ENCODE measurements around the gene SEMA4D. TPM values are rescaled to one million over a fixed set of nuclear protein-coding genes. Genes with fewer than 3 reads are reported as not detected.

The SEMA4D gene
- total and polyA plus RNA-seq, 2 donors: 9.1 to 14.0 TPM

DNA sequence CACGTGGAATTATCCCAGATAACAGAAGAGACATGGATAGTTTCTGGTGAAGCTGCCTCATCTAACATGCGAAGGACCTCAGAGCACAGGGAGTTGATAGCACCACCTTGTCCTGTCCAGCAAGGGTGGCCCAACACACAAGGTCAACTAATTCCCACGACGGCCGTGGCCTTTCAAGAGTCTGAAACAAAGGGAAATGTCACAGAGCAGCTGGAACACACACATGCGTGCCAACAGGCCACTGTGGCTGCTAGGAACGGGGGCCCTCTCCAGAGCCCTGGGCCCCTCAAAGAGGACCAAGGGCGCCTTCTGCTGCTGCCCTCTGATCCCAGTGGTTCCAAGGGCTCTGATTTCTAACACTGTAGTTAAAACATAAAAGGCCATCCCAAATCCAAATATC, 128.9 kb downstream of the SEMA4D start:
- Histone ChIP-seq H3K36me3 (ENCODE audit: insufficient read depth) (no peaks in the 10 kb centered on the region), H3K27ac (ENCODE audit: low read depth) (no peak overlapping the region), H3K4me3 (ENCODE audit: low read depth, low read length) (no peak overlapping the region), H3K4me1 (ENCODE audit: insufficient read depth) (no peaks in the 10 kb centered on the region)
- DNase-seq (ENCODE audit: extremely low spot score): no peak
- WGBS: 88% methylated on average over 8 of the region's 8 CpGs

DNA sequence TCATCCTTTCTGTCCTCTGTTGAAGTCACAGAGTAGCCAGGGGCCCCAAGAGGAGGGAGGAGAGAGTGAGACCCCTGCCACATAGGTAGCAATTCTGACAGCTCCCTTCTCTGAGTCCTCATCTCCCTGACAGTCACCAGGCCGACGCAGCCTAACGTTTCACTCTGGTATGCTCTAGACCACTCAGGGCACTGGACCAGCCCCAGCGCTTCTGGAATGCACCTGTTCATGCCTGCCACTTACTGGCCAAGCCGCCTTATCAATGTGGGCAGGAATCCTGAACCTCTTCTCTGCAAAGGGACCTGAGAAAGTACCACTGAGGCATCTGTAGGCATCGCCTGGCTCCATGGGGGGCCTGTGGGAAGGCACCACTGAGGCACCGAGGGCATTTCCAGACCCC, 129.4 kb downstream of the SEMA4D start:
- no peaks in the 10 kb centered on the region for H3K4me1 ChIP-seq (ENCODE audit: insufficient read depth)
- 88% methylated on average over 7 of the region's 7 CpGs for WGBS
- no peak for DNase-seq (ENCODE audit: extremely low spot score)

DNA sequence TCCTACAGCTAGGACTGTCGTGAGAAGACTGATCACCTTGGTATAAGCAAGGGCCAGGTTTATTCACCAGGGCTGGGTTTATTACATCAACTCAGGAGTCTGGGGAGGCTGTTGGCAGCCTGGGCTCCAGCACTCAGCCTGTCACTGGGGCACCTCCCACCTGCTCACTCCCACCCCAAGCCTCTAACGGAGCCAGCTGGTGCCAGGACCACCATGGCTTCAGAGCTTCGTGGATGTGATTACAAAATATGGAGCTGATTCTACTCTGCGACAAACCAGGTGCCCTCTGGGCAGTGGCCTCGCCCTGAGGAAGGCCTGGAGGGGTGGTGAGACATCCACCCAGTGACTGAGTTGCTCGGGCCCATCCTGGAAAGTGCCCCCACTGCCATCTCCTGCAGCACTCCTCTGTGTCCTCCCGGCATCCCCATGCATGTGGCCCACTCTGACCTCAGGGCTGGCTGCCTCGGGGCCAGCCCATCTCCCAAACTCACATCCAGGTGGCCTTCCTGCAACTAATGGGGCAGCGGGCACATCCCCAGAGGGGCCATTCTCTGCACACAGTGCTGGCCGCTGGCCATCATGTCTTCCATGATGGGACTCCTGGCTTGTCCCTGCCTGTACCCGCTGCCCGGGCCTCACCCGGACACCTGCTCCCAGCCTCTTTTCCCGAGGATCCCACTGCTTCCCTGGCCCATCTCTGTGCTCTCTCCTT, 130.0 kb downstream of the SEMA4D start:
- Histone ChIP-seq H3K4me1 (ENCODE audit: insufficient read depth) (no peaks in the 10 kb centered on the region), H3K4me3 (ENCODE audit: low read depth, low read length) (no peak overlapping the region), H3K27ac (ENCODE audit: low read depth) (no peak overlapping the region), H3K36me3 (ENCODE audit: insufficient read depth) (no peaks in the 10 kb centered on the region)
- DNase-seq (ENCODE audit: extremely low spot score): no peak
- 86% methylated on average over 14 of the region's 14 CpGs for WGBS

More for the DNA sequence above, 129.4 kb downstream of the SEMA4D start:
- H3K27ac ChIP-seq (ENCODE audit: low read depth): no peak overlapping the region
- H3K36me3 ChIP-seq (ENCODE audit: insufficient read depth): no peaks in the 10 kb centered on the region
- H3K4me3 ChIP-seq (ENCODE audit: low read depth, low read length): no peak overlapping the region

DNA sequence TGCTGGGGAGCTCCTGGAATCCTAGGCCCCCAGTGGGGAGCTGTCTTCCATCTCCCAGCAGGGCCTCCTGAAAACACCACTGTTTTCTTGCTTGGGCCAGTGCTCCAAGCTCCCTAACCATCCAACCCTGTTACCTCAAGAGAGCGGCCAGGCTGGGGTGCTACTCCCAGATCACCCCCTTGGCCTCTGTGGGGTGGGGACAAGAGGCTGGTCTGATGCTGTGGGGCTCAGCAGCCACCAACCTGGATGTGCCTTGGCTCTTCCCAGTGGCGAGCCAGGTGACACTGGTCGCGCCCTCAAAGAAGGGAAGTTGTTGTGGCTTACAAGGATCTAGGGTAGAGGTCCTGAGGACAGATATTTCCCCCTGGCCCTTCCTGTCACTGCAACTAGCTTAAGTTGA, 130.6 kb downstream of the SEMA4D start:
- no peak for DNase-seq (ENCODE audit: extremely low spot score)
- Histone ChIP-seq H3K36me3 (ENCODE audit: insufficient read depth) (no peaks in the 10 kb centered on the region), H3K4me1 (ENCODE audit: insufficient read depth) (no peaks in the 10 kb centered on the region)

DNA sequence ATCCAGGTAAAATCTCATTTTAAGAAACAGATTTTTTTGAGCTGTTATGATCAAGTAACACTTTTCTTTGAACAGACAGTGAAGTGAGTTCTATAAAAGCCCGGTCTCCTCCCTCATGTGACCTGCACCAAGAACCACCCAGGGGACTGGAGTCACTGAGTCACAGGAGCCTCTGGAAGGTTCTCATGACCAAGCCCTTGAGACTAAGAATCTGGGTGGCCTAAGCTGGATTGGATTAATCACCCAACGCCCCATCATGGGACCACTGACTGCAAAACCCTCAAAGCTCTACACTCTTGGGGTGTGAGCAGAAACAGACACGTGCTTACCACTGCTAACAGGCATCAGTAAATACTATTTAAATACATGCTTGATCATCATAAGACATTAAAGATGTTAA, 131.2 kb downstream of the SEMA4D start:
- 89% methylated on average over 3 of the region's 3 CpGs for WGBS
- no peak overlapping the region for H3K27ac ChIP-seq (ENCODE audit: low read depth)
- DNase-seq (ENCODE audit: extremely low spot score): no peak
- H3K4me1 ChIP-seq (ENCODE audit: insufficient read depth): no peaks in the 10 kb centered on the region
- H3K36me3 ChIP-seq (ENCODE audit: insufficient read depth): no peaks in the 10 kb centered on the region
- no peak overlapping the region for H3K4me3 ChIP-seq (ENCODE audit: low read depth, low read length)

More for the DNA sequence above, 130.6 kb downstream of the SEMA4D start:
- Histone ChIP-seq H3K4me3 (ENCODE audit: low read depth, low read length) (no peak overlapping the region), H3K27ac (ENCODE audit: low read depth) (no peak overlapping the region)
- 94% methylated on average over 4 of the region's 4 CpGs for WGBS

GRCh38 chr9:89365532-89365912, 132.4 kb downstream of the SEMA4D start:
- Histone ChIP-seq H3K36me3 (ENCODE audit: insufficient read depth) (no peaks in the 10 kb centered on the region), H3K4me3 (ENCODE audit: low read depth, low read length) (no peak overlapping the region), H3K27ac (ENCODE audit: low read depth) (no peak overlapping the region), H3K4me1 (ENCODE audit: insufficient read depth) (no peaks in the 10 kb centered on the region)
- no peak for DNase-seq (ENCODE audit: extremely low spot score)
- whole genome bisulfite sequencing: 93% methylated on average over 2 of the region's 2 CpGs

DNA sequence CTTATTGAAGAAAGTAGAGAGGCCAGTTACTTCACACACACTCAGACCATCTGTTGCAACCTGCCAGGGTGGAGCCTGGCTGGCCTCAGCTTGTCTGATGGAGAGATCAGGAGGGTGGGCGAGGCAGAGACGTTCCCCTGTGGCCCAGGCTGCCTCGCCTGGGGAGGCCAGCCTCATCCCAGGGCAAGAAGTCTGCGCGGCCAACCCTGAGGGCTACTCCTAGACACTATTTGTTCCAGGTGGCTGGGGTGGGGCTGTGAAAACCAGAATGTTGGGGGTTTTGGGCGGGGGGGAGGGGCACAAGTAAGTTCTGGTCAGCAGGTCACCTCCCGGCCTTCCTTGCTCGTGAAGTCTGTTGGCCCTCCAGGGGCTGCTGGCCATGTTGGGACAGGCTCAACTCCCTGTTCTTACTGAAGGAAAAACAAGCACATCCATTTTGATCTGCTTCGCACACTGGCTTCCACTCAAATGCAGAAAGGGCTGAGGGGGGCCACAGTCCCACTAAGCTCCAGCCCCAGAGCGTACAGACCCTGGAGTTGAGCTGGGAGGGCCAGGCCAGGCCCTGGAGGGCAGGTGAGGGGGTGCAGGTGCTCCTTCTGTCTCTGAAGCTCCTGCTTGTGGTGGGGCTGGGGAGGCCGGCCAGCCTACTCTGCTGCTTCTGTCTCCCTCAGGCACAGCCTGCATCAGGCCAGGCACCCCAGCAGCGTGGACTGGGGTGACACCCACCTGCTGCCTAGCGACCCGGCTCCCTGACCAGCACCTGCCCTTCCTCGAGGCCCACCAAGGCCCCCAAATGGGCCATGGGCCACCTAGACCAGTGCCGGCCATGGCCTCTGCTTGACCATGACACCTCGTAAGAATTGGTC, 133.0 kb downstream of the SEMA4D start:
- Histone ChIP-seq H3K36me3 (ENCODE audit: insufficient read depth) (no peaks in the 10 kb centered on the region), H3K27ac (ENCODE audit: low read depth) (no peak overlapping the region), H3K4me3 (ENCODE audit: low read depth, low read length) (no peak overlapping the region), H3K4me1 (ENCODE audit: insufficient read depth) (no peaks in the 10 kb centered on the region)
- DNase-seq (ENCODE audit: extremely low spot score): no peak
- WGBS: 89% methylated on average over 17 of the region's 17 CpGs

GRCh38 chr9:89363921-89364665, 133.8 kb downstream of the SEMA4D start:
- Histone ChIP-seq H3K4me1 (ENCODE audit: insufficient read depth) (no peaks in the 10 kb centered on the region), H3K36me3 (ENCODE audit: insufficient read depth) (no peaks in the 10 kb centered on the region), H3K4me3 (ENCODE audit: low read depth, low read length) (no peak overlapping the region), H3K27ac (ENCODE audit: low read depth) (no peak overlapping the region)
- no peak for DNase-seq (ENCODE audit: extremely low spot score)
- WGBS: 88% methylated on average over 9 of the region's 9 CpGs

- 85% methylated on average over 6 of the region's 6 CpGs for WGBS
- H3K27ac ChIP-seq (ENCODE audit: low read depth): no peak overlapping the region
- DNase-seq (ENCODE audit: extremely low spot score): no peak
These were observed 134.6 kb downstream of the SEMA4D start for GRCh38 chr9:89363311-89363670.

DNA sequence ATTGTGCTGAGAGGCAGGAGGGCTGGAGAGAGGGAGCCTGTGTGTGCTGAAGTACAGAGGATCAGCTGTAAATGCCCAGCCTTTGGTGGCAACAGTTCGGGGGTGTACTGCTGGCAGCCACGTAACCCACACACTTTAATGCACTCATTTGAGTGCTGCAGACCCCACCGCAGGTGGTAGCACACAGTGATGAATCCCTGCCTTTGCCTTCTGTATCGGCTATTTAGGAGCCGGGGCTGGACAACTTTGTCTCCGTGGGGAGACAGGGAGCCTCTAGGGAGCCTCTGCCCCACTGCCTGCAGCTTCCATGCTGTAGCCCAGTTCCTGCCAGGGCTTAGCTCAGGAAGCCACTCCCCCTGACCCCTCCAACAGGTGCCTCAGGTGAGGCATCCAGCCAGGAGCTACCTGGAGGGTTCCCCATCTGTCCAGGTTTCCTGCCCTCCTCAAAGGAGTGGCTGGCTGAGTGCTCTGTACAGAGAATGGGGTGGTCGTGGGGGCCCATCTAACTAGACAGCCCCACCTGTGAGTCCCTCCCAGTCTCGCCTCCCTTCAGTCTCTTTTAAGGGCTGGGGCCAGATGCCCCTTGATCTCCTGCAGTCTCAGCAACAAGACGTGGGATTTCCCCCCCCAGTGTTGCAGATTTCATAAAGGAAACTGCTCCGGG, 135.1 kb downstream of the SEMA4D start:
- Histone ChIP-seq H3K36me3 (ENCODE audit: insufficient read depth) (peaks cover 2% of the 10 kb centered on the region), H3K4me1 (ENCODE audit: insufficient read depth) (no peaks in the 10 kb centered on the region), H3K27ac (ENCODE audit: low read depth) (no peak overlapping the region), H3K4me3 (ENCODE audit: low read depth, low read length) (no peak overlapping the region)
- DNase-seq (ENCODE audit: extremely low spot score): no peak
- WGBS: 91% methylated on average over 10 of the region's 10 CpGs

More at GRCh38 chr9:89363311-89363670, 134.6 kb downstream of the SEMA4D start:
- Histone ChIP-seq H3K36me3 (ENCODE audit: insufficient read depth) (peaks cover 2% of the 10 kb centered on the region), H3K4me3 (ENCODE audit: low read depth, low read length) (no peak overlapping the region), H3K4me1 (ENCODE audit: insufficient read depth) (no peaks in the 10 kb centered on the region)

DNA sequence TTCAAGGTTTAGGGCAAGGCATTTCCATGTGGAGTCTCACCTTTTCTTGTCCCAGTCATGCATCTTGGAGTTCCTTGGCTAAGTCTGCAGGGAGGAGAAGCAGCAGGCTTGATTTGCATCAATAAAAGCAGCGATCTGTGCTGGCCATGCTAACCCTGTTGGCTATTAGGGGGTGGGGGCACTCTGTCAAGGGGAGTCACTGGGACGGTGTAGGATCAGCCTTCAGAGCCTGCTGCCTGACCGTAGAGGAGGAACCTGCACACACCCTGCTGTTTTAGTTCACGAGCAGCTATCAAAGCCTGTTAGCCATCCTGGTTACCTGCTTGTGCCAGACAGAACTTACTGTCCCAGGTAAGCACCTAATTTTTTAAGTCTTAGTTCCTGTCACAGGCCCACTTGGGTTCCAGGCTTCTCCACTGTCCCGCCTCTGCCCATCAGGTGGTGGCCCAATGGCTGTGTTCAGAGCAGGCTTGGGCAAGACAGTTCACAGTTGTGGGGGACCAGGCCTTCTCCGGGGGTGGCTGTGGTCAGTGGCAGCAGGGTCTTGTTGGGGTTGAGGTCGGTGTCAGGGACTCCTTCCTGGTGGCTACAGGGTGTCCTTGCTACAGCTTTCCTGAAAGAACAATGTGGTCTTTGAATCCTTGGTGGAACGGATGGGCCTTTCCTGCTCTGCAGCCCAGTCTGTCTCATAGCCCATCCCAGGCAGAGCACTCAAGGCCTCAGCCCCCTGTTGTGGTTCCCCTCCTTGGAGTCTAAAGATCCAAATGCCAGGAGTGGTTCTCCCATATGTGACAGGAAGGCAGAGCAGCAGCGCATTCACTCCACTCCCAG, 135.9 kb downstream of the SEMA4D start:
- Histone ChIP-seq H3K36me3 (ENCODE audit: insufficient read depth) (peaks cover 2% of the 10 kb centered on the region), H3K27ac (ENCODE audit: low read depth) (no peak overlapping the region), H3K4me3 (ENCODE audit: low read depth, low read length) (no peak overlapping the region), H3K4me1 (ENCODE audit: insufficient read depth) (no peaks in the 10 kb centered on the region)
- DNase-seq (ENCODE audit: extremely low spot score): no peak
- WGBS: 86% methylated on average over 9 of the region's 9 CpGs

DNA sequence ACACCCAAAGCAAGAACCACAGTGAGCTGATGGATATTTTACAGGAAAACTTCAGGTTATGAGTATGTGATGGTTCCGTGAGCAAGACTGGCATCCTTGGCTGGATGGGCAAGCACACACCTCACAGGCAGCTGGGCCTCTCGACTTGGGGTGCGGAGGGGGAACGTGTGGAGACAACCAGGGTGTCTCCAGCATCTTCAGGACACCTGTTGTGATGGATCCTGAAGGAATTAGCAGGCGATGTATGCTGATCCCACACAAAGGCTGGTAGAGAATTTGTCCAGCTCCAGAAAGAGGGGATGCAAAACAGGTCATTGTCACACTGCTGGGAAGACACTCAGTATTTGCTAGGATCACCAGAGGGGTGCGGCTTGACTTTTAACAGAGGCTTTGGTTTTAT, 136.9 kb downstream of the SEMA4D start:
- H3K4me1 ChIP-seq (ENCODE audit: insufficient read depth): no peaks in the 10 kb centered on the region
- no peak for DNase-seq (ENCODE audit: extremely low spot score)
- no peak overlapping the region for H3K27ac ChIP-seq (ENCODE audit: low read depth)
- H3K36me3 ChIP-seq (ENCODE audit: insufficient read depth): peaks cover 2% of the 10 kb centered on the region
- H3K4me3 ChIP-seq (ENCODE audit: low read depth, low read length): no peak overlapping the region
- WGBS: 92% methylated on average over 6 of the region's 6 CpGs

DNA sequence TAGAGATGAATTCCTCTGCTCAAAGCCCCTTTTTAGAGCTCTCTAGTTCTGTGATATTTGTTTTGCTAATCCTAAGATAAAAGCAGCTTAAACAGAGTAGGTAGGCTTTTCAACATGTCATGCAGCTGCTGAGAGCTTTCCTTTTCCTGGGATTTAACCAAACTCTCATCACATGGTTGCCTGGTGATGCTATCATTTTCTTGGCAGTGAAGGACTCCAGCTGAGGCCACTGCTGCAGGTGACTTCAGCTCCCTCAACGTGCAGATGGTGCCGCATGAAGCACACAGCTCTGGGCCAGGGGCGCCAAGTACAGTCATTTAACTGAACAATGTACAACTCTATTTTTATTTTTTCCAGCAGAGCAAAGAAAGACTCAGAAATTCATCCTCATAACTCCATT, 137.4 kb downstream of the SEMA4D start:
- Histone ChIP-seq H3K4me3 (ENCODE audit: low read depth, low read length) (no peak overlapping the region), H3K4me1 (ENCODE audit: insufficient read depth) (no peaks in the 10 kb centered on the region), H3K27ac (ENCODE audit: low read depth) (no peak overlapping the region), H3K36me3 (ENCODE audit: insufficient read depth) (peaks cover 2% of the 10 kb centered on the region)
- WGBS: 53% methylated on average over 3 of the region's 3 CpGs
- no peak for DNase-seq (ENCODE audit: extremely low spot score)

Measured in urinary bladder (tissue), 4 donors.